H1 (cell line): ENCODE results near the gene CTIF. TPM values are rescaled to one million over a fixed set of nuclear protein-coding genes. Genes with fewer than 3 reads are reported as not detected.

Experiments
- CTCF ChIA-PET: fragments of 300-600 bp; sonication (Branson Sonifier 250); formaldehyde crosslinking; loops from one replicate; lab custom pipeline; 2021; ENCODE audit not compliant: partially characterized antibody; lab: Charles Lee
- POLR2A ChIA-PET: fragments of 300-600 bp; sonication (Branson Sonifier 250); formaldehyde crosslinking; loops from one replicate; lab custom pipeline; 2021; ENCODE audit warnings: inconsistent platforms; ENCODE audit not compliant: partially characterized antibody; lab: Charles Lee
- DNase-seq, 2 experiments: peaks; one replicate each; pipeline versions ENCODE4 v3.0.0 to v3.0.0-alpha.2; 2010 to 2022; ENCODE audit warnings: low spot score in 2 of 2, low read depth in 1 of 2, mixed read lengths in 1 of 2
- FAIRE-seq: peaks from 2 replicates; lab custom pipeline; 2011; peaks lifted over from hg19 to GRCh38; lab: Jason Lieb, UNC
- H2AFZ ChIP-seq: 2 replicates; pipeline ENCODE4 v1.8.1; 2012; ENCODE audit warnings: low read length, inconsistent platforms
- H2AK5ac ChIP-seq: 2 replicates; pipeline ENCODE4 v1.6.1; 2013; ENCODE audit warnings: low read depth, low read length
- H2BK120ac ChIP-seq: replicated peaks from 2 replicates; pipeline ENCODE3; 2013; ENCODE audit warnings: low read depth, low read length, inconsistent platforms
- H2BK12ac ChIP-seq: 2 replicates; pipeline ENCODE4 v1.6.1; 2013; ENCODE audit warnings: low read depth, low read length
- H2BK15ac ChIP-seq: 2 replicates; pipeline ENCODE4 v1.6.1; 2013; ENCODE audit warnings: low read length
- H2BK20ac ChIP-seq: 2 replicates; pipeline ENCODE4 v1.6.1; 2013; ENCODE audit warnings: low read length
- H2BK5ac ChIP-seq: 2 replicates; pipeline ENCODE4 v1.6.1; 2013; ENCODE audit warnings: low read depth, low read length
- H3K14ac ChIP-seq: 2 replicates; pipeline ENCODE4 v1.6.1; 2013; ENCODE audit warnings: inconsistent platforms; ENCODE audit not compliant: insufficient read length
- H3K18ac ChIP-seq: 2 replicates; pipeline ENCODE4 v1.6.1; 2013; ENCODE audit warnings: low read length; ENCODE audit errors: extremely low read depth
- H3K23ac ChIP-seq: 2 replicates; pipeline ENCODE4 v1.6.1; 2013; ENCODE audit warnings: inconsistent platforms; ENCODE audit not compliant: insufficient read length
- H3K23me2 ChIP-seq: 2 replicates; pipeline ENCODE4 v1.6.1; 2013; ENCODE audit warnings: low read depth, low read length
- H3K27ac ChIP-seq: 2 replicates; pipeline ENCODE4 v1.6.1; 2011; ENCODE audit warnings: low read depth, low read length, inconsistent platforms
- H3K27me3 ChIP-seq, 4 experiments: replicated peaks in 1 of 4; 1 replicate in 1 of 4; 2 replicates in 3 of 4; pipeline versions ENCODE4 v1.6.1 to v1.8.1; 2011 to 2013; ENCODE audit warnings: low read length in 3 of 4, mild to moderate bottlenecking in 3 of 4, inconsistent platforms in 2 of 4, mixed read lengths in 2 of 4, moderate library complexity in 1 of 4; ENCODE audit not compliant: control insufficient read depth in 3 of 4, insufficient read depth in 3 of 4; ENCODE audit errors: extremely low read depth in 1 of 4
- H3K36me3 ChIP-seq, 4 experiments: 2 replicates each; pipeline versions ENCODE4 v1.6.1 to v1.8.1; 2011 to 2013; ENCODE audit warnings: mild to moderate bottlenecking in 4 of 4, low read length in 3 of 4, moderate library complexity in 2 of 4, control low read depth in 1 of 4, inconsistent platforms in 1 of 4; ENCODE audit not compliant: insufficient read depth in 4 of 4, control insufficient read depth in 2 of 4
- H3K4ac ChIP-seq: replicated peaks from 2 replicates; pipeline ENCODE3; 2013; ENCODE audit warnings: low read length, low read depth, mixed read lengths, inconsistent platforms; ENCODE audit not compliant: insufficient read length
- H3K4me1 ChIP-seq, 4 experiments: replicated peaks in 1 of 4; 1 replicate in 1 of 4; 2 replicates in 3 of 4; pipeline versions ENCODE4 v1.6.1 to v1.8.1; 2011 to 2013; ENCODE audit warnings: low read length in 3 of 4, inconsistent platforms in 2 of 4, mixed read lengths in 1 of 4; ENCODE audit not compliant: insufficient read depth in 4 of 4, control insufficient read depth in 3 of 4
- H3K4me2 ChIP-seq, 2 experiments: 2 replicates each; pipeline versions ENCODE4 v1.6.1 to v1.8.1; 2011 to 2013; ENCODE audit warnings: low read depth in 2 of 2, low read length in 2 of 2, control low read depth in 1 of 2, inconsistent platforms in 1 of 2, mild to moderate bottlenecking in 1 of 2; ENCODE audit not compliant: insufficient read depth in 1 of 2
- H3K4me3 ChIP-seq, 4 experiments: fragments of 200-600, 300-600 bp in 1 of 4; sonication (generic), shearing (Covaris generic), sonication (Bioruptor Twin) in 1 of 4; 2 replicates each; pipeline versions ENCODE4 v1.5.1 to v1.8.1; 2011 to 2016; ENCODE audit warnings: low read length in 4 of 4, low read depth in 3 of 4, control low read depth in 2 of 4, inconsistent platforms in 2 of 4, mild to moderate bottlenecking in 2 of 4, mixed read lengths in 1 of 4, moderate library complexity in 1 of 4; ENCODE audit not compliant: insufficient read depth in 2 of 4; ENCODE audit errors: extremely low read depth in 1 of 4
- H3K56ac ChIP-seq: replicated peaks from 2 replicates; pipeline ENCODE3; 2013; ENCODE audit warnings: low read depth, mild to moderate bottlenecking, mixed read lengths, low read length, inconsistent platforms; ENCODE audit not compliant: insufficient read length
- H3K79me1 ChIP-seq: 2 replicates; pipeline ENCODE4 v1.6.1; 2013; ENCODE audit warnings: low read depth, low read length, control low read depth
- H3K79me2 ChIP-seq, 2 experiments: 2 replicates each; pipeline versions ENCODE4 v1.6.1 to v1.8.1; 2012 to 2013; ENCODE audit warnings: low read length in 2 of 2, mild to moderate bottlenecking in 2 of 2, inconsistent platforms in 1 of 2; ENCODE audit not compliant: insufficient read depth in 2 of 2, control insufficient read depth in 1 of 2
- H3K9ac ChIP-seq, 4 experiments: replicated peaks in 1 of 4; 1 replicate in 1 of 4; 2 replicates in 3 of 4; pipeline versions ENCODE4 v1.6.1 to v1.8.1; 2011 to 2013; ENCODE audit warnings: low read depth in 3 of 4, low read length in 3 of 4, control low read depth in 2 of 4, mild to moderate bottlenecking in 2 of 4, moderate library complexity in 2 of 4, inconsistent platforms in 1 of 4; ENCODE audit errors: extremely low read depth in 1 of 4
- H3K9me3 ChIP-seq, 2 experiments: 2 replicates each; pipeline versions ENCODE4 v1.6.1 to v1.8.1; 2012 to 2013; ENCODE audit warnings: mild to moderate bottlenecking in 2 of 2, moderate library complexity in 2 of 2, control low read depth in 1 of 2, inconsistent platforms in 1 of 2, low read depth in 1 of 2, low read length in 1 of 2, mixed read lengths in 1 of 2; ENCODE audit not compliant: insufficient read depth in 2 of 2
- H4K20me1 ChIP-seq, 2 experiments: replicated peaks in 1 of 2; 2 replicates each; pipeline versions ENCODE3 to v1.8.1; 2011 to 2013; ENCODE audit warnings: inconsistent platforms in 2 of 2, low read length in 2 of 2, mild to moderate bottlenecking in 1 of 2; ENCODE audit not compliant: insufficient read depth in 2 of 2, control insufficient read depth in 1 of 2
- H4K5ac ChIP-seq: 2 replicates; pipeline ENCODE4 v1.6.1; 2013; ENCODE audit warnings: low read length, low read depth, mixed read lengths, inconsistent platforms; ENCODE audit not compliant: insufficient read length
- H4K8ac ChIP-seq: 2 replicates; pipeline ENCODE4 v1.8.0; 2013; ENCODE audit warnings: mild to moderate bottlenecking, moderate library complexity, low read length, inconsistent platforms; ENCODE audit not compliant: insufficient read depth; ENCODE audit errors: extremely low read depth
- H4K91ac ChIP-seq: replicated peaks from 2 replicates; pipeline ENCODE3; 2013; ENCODE audit warnings: low read length, mixed read lengths, inconsistent platforms; ENCODE audit not compliant: insufficient read length
- WGBS, 2 experiments: shearing (Covaris generic) in 1 of 2; methylation state at CpG; one replicate each; pipeline versions ENCODE4 v1.1.6 to v1.1.7; 2013 to 2015; ENCODE audit warnings: low lambda C conversion rate in 2 of 2, mixed read lengths in 2 of 2, inconsistent platforms in 1 of 2, low coverage in 1 of 2, missing lambda C conversion rate in 1 of 2; ENCODE audit not compliant: insufficient replicate concordance in 2 of 2, insufficient coverage in 1 of 2, insufficient read length in 1 of 2; ENCODE audit errors: extremely low coverage in 1 of 2, missing lambda C conversion rate in 1 of 2; 5-methylcytosine and 5-hydroxymethylcytosine counted together
- polyA plus RNA-seq, 7 experiments: library from polyadenylated mRNA; depleted of rRNA in 3 of 7; stranded (reverse) in 5 of 7; unstranded in 2 of 7; fragments of >200 nt in 5 of 7; fragments of 200-250 nt in 2 of 7; gene quantifications; 1 replicate in 5 of 7; 2 replicates in 1 of 7; 4 replicates in 1 of 7; pipeline versions ENCODE4 v1.2.1 to v1.2.3, GENCODE V29; 2011 to 2013; ENCODE audit warnings: missing spikeins in 2 of 7, mixed read lengths in 2 of 7
- total RNA-seq: library from RNA; stranded (reverse); fragmentation: NEBNext Ultra II Directional; extraction: Animal tissue kit (Norgen Biotek cat#: 25700); gene quantifications from 2 replicates; pipeline ENCODE4 v1.2.1, GENCODE V29; 2021

Gene CTIF
- total and polyA plus RNA-seq, 2 of the 8 experiments (the other 6 are each of a cell fraction or from before 2014, with no cell fraction given): 9.0 to 17.8 TPM

GRCh38 chr18:48844271-48844670 lies 305.4 kb downstream of the CTIF start:
- H3K9me3 ChIP-seq: no peaks in the 10 kb centered on the region
- no peak overlapping the region for H3K27ac ChIP-seq
- no peak overlapping the region for H3K4me3 ChIP-seq
- ChIA-PET CTCF (interaction anchor here (0.9 to 1.1 kb wide), 3 partner anchors 10 to 132 kb away, joined by 3 to 4 read pairs (median 3); no protein-coding TSS in a partner anchor), POLR2A (interaction anchor here (0.8 to 1.0 kb wide), 2 partner anchors 12 to 15 kb away, joined by 3 read pairs; no protein-coding TSS in a partner anchor)
- FAIRE-seq (no peak), DNase-seq (no peak)
- H3K23ac ChIP-seq: no peak overlapping the region
- H3K79me1 ChIP-seq: no peaks in the 10 kb centered on the region
- H3K4me2 ChIP-seq: no peak overlapping the region
- no peak overlapping the region for H4K5ac ChIP-seq
- no peak overlapping the region for H3K9ac ChIP-seq
- no peak overlapping the region for H2AFZ ChIP-seq
- peaks cover 0 to 21% (median 11%) of the 10 kb centered on the region in 4 experiments; a peak in 6 of 7 replicates for H3K4me1 ChIP-seq
- H4K8ac ChIP-seq: no peak overlapping the region
- 90% methylated on average over 9 of the region's 9 CpGs; no CpG with 5 or more reads in 1 of the 2 experiments for WGBS, 2 experiments
- no peak overlapping the region for H2BK15ac ChIP-seq
- H2BK5ac ChIP-seq: no peak overlapping the region
- no peak overlapping the region for H4K91ac ChIP-seq
- H3K18ac ChIP-seq: no peak overlapping the region
- no peaks in the 10 kb centered on the region for H3K79me2 ChIP-seq
- no peak overlapping the region for H3K14ac ChIP-seq
- no peaks in the 10 kb centered on the region for H3K36me3 ChIP-seq
- no peak overlapping the region for H3K56ac ChIP-seq
- no peak overlapping the region for H2BK12ac ChIP-seq
- no peaks in the 10 kb centered on the region for H4K20me1 ChIP-seq
- H3K27me3 ChIP-seq: no peaks in the 10 kb centered on the region
- no peak overlapping the region for H3K4ac ChIP-seq
- no peak overlapping the region for H2AK5ac ChIP-seq
- H2BK20ac ChIP-seq: no peak overlapping the region
- no peak overlapping the region for H2BK120ac ChIP-seq
- H3K23me2 ChIP-seq: peaks cover 6% of the 10 kb centered on the region; the same call in 1 of the 2 replicates
